GM06990 (cell line): ENCODE data around the gene ABCC9.

ENCODE experiments used
- DNase-seq: peaks from one replicate; pipeline ENCODE4 v3.0.0-alpha.2; 2011; ENCODE audit not compliant: insufficient read length; ENCODE audit errors: extremely low read depth
- H3K27me3 ChIP-seq: replicated peaks from 2 replicates; pipeline ENCODE4 v1.6.0; 2011; ENCODE audit warnings: low read length; ENCODE audit not compliant: control insufficient read depth, insufficient read depth
- H3K36me3 ChIP-seq: 2 replicates; pipeline ENCODE4 v1.5.1; 2011; ENCODE audit warnings: low read length; ENCODE audit not compliant: control insufficient read depth, insufficient read depth
- H3K4me3 ChIP-seq: replicated peaks from 2 replicates; pipeline ENCODE4 v1.5.1; 2011; ENCODE audit warnings: low read depth, mild to moderate bottlenecking, control low read depth, low read length
- TF ChIP-seq, protein P1 (sequence below): IDR thresholded peaks from 2 replicates; pipeline ENCODE4 v1.5.1; 2011; ENCODE audit warnings: low read length, control low read depth, mild to moderate bottlenecking, inconsistent platforms; ENCODE audit not compliant: insufficient read depth, poor library complexity, severe bottlenecking

The ABCC9 gene

DNA sequence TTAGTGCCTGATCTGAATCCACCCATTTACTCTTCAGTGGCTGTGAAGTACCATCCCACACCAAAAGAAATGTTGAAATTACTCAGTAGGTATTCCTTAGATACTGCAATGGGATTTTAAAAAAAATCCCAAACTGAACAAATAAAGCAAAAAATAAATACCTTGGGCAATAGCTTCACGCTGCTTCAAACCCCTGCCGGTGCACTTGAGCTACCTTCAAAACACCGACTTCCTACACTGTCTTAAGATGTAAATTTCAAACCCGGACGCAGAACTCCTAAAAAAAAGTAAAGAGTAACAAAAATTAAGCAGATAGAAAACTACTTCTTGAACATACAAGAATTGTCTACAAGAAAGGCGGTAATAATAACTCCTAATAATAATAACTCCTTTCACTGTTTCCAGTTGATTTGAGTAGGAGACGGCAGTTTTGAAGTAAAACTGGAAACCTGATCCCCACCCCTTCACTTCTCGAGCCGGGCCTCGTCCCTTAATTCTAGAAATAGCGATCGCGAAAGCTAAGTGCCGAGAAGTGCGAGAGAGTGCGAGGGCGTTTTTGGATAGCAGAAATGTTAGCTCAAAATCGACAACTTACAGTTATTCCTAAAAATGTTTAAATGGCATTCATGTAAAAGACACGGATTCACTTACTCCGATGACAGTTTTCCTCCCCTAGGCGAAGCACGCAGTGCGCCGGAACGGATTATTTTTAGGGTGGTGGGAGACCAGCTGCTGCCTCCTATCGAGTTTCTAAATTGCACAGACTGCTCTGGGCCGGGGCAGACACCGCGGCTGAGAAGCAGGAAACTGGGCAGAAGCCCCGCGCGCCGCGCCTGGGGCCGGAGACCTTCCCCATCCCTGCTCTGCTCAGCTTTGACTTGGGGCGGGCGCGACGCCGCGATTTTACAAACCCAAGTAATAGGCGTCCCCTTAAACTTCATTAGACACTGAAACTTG is at the start of gene ABCC9:
Gene ABCC9, minus strand, starts transcription at position 878 of the 957 bp plus-strand sequence. CDS start 4,752 bp downstream, outside the sequence.
- Histone ChIP-seq H3K4me3 (no peak within 1 kb of the TSS), H3K36me3 (no peaks in the 10 kb centered on the region), H3K27me3 (no peaks in the 10 kb centered on the region; the same call in none of the 2 replicates)
- DNase-seq, result peak; percentile 12
- TF ChIP-seq, protein P1, sequence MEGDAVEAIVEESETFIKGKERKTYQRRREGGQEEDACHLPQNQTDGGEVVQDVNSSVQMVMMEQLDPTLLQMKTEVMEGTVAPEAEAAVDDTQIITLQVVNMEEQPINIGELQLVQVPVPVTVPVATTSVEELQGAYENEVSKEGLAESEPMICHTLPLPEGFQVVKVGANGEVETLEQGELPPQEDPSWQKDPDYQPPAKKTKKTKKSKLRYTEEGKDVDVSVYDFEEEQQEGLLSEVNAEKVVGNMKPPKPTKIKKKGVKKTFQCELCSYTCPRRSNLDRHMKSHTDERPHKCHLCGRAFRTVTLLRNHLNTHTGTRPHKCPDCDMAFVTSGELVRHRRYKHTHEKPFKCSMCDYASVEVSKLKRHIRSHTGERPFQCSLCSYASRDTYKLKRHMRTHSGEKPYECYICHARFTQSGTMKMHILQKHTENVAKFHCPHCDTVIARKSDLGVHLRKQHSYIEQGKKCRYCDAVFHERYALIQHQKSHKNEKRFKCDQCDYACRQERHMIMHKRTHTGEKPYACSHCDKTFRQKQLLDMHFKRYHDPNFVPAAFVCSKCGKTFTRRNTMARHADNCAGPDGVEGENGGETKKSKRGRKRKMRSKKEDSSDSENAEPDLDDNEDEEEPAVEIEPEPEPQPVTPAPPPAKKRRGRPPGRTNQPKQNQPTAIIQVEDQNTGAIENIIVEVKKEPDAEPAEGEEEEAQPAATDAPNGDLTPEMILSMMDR, result no peak

- no peaks in the 10 kb centered on the region for H3K36me3 ChIP-seq
- no peak overlapping the region for H3K4me3 ChIP-seq
- DNase-seq, result no peak
- TF ChIP-seq, protein P1, result peak; percentile 46
- no peaks in the 10 kb centered on the region; the same call in 1 of the 2 replicates for H3K27me3 ChIP-seq
Observed at GRCh38 chr12:21989819-21990412, 48.7 kb upstream of the ABCC9 start.

DNA sequence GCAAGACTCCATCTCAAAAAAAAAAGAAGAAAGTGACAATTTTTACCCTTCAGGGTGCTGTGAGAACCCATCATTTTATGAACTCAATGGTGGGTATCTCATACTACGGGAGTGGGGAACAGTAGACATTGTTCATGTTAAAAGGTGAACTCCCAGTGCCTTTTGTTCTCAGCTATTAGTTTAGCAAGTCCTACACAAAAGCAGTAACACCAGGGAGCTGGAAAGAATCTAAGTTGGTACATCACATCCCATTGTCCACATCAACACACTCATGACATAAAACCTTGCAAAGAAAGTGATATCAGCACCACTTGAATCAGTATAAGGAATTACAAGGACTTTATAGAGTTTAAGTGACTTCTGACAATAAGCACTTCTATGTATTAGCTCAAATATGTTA is 47.4 kb upstream of the ABCC9 start:
- no peaks in the 10 kb centered on the region for H3K36me3 ChIP-seq
- TF ChIP-seq, protein P1, result no peak
- DNase-seq, result no peak
- no peaks in the 10 kb centered on the region; the same call in 1 of the 2 replicates for H3K27me3 ChIP-seq
- no peak overlapping the region for H3K4me3 ChIP-seq

DNA sequence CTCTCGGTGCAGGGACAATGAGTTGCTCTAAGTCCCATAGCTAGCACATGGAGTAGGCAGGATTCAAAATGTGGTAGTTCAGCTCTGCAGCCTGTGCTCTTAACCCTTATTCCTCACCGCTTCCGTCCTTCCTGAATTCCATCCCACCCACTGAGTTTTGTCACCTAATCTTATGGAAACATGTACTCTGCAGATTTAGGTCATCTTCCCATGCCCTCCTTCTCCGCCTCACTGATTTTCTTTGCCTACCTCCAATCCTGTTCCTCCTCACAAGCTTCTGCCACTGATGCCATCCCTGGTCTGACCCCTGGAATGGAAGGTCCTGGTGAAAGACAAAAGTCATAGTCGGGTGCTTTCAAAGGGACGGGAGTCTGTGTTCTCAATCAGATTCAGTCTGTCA is 46.5 kb upstream of the ABCC9 start:
- H3K27me3 ChIP-seq, result no peaks in the 10 kb centered on the region; the same call in 1 of the 2 replicates
- no peaks in the 10 kb centered on the region for H3K36me3 ChIP-seq
- no peak overlapping the region for H3K4me3 ChIP-seq
- TF ChIP-seq, protein P1, result no peak
- DNase-seq, result no peak

- no peaks in the 10 kb centered on the region for H3K36me3 ChIP-seq
- H3K4me3 ChIP-seq, result no peak overlapping the region
- TF ChIP-seq, protein P1, result no peak
- no peaks in the 10 kb centered on the region; the same call in 1 of the 2 replicates for H3K27me3 ChIP-seq
- DNase-seq, result no peak
Observed at GRCh38 chr12:21985155-21985554, 43.9 kb upstream of the ABCC9 start.
